HS-5 (cell line): Measurements from ENCODE around the gene ZNF267.
"Not testable (repeated sequence)": the region's sequence is repeated elsewhere in the genome, so short reads cannot be mapped to it uniquely, and the experiment has no call there.

ENCODE experiments used
- DNase-seq: peaks from one replicate; pipeline ENCODE4 v3.0.0-alpha.2; 2012; ENCODE audit warnings: low read depth

Gene ZNF267

DNA sequence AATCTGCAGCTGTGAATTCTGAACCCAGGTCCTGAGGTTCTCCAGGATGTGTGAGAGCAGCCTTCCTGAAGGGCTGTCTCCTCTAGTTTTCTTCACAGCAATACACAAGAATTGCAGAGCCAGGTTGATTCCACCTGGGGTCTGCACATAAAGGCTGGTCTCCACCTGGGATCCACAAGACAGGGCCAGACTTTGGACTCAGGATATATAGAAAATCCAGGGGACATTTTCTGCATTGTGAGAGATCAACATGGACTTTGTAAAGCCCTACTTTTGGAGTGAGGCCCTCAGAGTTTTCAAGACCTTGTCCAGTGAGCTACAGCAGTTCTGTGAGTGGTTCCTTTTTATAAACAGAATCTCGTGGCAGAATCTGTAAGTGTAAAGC is 6.3 kb downstream of the ZNF267 start:
- DNase-seq: no peak

DNA sequence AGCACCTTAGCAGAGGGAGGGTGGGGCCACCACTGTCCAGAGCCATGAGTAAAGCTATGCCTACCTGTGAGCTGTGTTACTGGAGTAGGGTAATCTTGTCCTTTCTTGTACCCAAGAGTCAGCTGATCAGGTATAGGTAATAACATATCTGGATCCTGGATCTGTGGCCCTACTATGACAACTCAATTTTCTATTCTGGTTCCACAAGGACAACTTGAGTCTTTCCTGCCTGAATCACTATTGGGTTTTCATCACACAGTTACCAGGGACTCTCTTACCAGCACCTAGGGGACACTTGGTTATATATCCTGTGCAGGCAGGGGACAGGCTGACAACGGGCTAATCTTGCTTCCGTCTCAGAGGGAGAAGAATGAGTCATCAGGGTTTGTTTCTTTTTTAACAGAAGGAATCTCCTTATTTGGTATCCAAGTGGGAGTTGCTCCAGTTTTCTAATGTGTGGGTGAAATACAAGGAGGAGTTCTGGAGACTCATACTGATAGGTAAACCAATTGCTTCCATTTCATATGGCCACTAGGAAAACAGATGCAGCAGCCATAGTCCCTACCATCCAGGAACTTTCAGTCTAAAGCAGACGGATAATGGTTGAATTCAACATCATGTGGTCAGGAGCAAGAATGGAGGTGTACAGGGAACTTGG is 6.8 kb downstream of the ZNF267 start:
- no peak for DNase-seq

DNA sequence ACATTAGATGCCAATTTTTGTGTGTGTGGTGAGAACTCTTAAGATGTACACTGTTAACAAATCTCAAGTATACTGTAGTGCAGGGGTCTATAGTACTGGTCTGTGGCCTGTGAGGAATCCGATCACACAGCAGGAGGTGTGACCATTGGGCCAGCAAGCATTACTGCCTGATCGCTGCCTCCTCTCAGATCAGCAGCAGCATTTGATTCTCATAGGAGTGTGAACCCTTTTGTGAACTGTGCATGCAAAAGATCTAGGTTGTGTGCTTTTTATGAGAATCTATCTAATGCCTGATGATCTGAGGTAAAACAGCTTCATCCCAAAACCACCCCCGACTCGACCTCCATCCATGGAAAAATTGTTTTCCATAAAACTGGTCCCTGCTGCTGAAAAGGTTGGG is 12.6 kb downstream of the ZNF267 start:
- DNase-seq: no peak

DNA sequence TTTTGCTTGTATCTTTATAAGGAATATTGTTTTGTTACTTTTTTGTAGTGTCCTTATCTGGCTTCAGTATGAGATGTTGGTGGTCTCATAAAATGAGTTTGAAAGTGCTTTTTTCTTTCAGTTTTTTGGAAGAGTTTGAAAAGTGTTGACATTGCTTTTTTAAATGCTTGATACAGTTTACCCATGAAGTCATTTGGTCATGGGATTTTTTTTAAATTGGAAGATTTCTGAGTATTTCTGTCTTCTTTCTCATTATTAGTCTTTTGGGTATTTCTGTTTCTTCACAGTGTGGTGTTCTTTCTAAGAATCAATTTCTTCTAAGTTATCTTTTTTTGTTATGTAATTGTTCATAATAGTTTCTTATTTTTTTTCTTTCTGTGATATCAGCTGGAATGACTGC is 15.1 kb downstream of the ZNF267 start:
- DNase-seq: no peak

DNA sequence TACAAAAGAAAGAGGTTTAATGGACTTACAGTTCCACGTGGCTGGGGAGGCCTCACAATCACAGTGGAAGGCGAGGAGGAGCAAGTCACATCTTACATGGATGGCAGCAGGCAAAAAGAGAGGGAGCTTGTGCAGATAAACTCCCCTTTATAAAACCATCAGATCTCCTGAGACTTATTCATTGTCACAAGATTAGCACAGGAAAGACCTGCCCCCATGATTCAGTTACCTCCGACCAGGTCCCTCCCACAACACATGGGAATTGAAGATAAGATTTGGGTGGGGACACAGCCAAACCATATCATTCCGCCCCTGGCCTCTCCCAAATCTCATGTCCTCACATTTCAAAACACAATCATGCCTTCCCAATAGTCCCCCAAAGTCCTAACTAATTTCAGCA is 18.5 kb downstream of the ZNF267 start:
- not testable (repeated sequence) for DNase-seq

DNA sequence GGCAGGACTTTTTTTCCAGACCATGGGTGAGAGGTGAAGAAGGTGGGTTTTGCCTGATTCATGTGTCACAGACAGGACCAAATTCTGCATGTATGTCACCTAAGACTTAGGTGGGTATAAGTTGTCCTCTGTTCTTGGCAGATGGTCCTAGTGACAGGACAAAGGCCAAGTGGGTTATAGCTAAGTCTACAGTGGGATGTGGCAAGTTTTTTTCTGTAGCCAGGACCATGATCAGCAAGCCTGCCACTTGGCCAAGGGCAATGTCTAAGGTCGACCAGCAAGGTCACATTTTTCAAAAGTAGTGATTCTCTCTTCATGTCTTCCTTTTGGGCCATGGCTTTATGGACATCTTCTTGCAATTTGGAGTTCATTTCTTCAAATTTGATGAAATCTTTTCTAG is 20.2 kb downstream of the ZNF267 start:
- DNase-seq: no peak

DNA sequence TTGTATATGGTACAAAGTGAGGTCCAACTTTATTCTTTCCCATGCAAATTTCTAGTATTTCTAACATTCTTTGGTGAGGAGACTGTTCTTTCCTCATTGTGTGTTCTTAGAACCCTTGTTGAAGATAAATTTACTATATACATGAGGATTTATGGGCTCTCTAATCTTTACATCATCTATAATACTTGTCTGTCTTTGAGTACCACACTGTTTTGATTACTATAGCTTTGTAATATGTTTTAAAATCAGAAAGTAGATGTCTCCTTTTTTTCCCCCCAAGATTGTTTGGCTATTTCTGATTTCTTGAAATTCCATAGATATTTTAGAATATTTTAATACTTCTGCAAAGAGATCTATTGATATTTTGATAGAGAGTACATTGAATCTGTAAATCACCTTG is 23.7 kb downstream of the ZNF267 start:
- DNase-seq: no peak

DNA sequence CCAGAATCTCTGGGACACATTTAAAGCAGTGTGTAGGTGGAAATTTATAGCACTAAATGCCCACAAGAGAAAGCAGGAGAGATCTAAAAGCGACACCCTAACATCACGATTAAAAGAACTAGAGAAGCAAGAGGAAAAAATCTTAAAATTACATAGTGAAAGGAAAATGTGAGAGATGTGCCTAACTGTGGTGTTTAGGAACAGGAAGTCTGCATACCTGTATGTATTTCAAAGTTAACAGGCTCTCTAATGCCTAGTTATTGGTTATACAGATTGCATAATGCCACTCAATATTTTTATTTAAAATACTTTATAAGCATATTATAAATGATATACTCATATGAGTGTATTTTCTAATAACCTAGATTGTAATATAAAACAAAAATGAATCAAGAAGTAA is 25.9 kb downstream of the ZNF267 start:
- no peak for DNase-seq

DNA sequence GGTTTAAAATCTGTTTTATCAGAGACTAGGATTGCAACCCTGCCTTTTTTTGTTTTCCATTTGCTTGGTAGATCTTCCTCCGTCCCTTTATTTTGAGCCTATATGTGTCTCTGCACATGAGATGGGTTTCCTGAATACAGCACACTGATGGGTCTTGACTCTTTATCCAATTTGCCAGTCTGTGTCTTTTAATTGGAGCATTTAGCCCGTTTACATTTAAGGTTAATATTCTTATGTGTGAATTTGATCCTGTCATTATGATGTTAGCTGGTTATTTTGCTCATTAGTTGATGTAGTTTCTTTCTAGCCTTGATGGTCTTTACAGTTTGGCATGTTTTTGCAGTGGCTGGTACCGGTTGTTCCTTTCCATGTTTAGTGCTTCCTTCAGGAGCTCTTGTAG is 31.0 kb downstream of the ZNF267 start:
- not testable (repeated sequence) for DNase-seq

DNA sequence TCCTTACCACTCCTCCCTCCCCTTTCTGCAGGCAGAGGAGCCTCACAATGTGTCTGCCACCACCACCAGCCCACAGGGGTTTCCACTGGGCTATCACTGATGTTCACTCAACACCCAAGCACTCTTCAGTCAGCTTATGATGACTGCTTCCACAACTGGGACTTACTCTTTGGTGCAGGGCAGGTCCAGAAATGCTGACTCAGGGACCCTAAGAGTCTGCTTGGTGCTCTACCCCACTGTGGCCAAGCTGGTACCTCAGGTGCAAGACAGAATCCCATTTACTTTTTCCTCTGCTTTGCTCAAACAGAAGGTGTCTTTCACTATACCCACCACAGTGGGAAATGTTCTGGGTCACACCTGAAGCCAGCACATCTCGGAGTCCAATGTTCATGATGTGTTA is 40.1 kb downstream of the ZNF267 start:
- no peak for DNase-seq

DNA sequence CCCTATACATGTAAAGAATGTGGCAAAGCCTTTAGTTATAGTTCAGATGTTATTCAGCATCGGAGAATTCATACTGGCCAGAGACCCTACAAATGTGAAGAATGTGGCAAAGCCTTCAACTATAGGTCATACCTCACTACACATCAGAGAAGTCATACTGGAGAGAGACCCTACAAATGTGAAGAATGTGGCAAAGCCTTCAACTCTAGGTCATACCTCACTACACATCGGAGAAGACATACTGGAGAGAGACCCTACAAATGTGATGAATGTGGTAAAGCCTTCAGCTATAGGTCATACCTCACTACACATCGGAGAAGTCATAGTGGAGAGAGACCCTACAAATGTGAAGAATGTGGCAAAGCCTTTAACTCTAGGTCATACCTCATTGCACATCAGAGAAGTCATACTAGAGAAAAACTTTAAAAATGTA is 42.5 kb downstream of the ZNF267 start:
- no peak for DNase-seq

DNA sequence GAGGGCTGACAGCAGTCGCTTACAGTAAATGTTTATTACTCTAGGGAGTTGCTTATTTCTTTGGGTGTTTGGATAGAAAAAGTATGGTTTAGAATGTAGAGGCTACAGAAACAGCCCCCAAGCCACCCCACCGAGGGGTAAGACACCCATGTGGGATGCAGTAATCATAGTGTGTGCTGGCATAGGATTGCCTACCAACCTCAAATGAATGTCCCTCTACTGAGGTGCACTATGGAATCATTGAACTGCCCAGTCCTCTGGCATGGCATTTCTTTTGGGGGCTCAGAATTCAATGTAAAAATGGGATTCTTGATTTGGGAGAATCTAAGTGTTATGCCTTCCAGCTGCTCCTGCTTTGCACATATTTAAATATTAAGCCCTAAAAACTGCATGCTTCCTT is 46.8 kb downstream of the ZNF267 start:
- DNase-seq: no peak

DNA sequence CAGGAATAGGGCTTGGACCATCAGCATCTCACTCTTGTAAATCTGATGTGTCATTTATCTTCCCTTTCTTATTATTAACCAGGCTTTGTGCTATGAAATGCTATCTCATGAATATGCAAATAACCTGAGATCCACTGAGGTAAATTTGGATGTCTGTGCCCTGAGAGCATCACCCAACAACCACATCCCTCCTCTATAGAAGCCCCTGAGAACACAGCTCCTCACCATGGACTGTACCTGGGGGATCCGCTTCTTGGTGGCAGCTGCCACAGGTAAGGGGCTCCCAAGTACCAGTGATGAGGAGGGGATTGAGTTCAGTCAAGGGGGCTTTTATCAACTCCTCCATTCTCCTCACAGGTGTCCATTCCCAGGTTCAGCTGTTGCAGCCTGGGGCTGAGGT is 78.2 kb downstream of the ZNF267 start:
- not testable (repeated sequence) for DNase-seq

DNA sequence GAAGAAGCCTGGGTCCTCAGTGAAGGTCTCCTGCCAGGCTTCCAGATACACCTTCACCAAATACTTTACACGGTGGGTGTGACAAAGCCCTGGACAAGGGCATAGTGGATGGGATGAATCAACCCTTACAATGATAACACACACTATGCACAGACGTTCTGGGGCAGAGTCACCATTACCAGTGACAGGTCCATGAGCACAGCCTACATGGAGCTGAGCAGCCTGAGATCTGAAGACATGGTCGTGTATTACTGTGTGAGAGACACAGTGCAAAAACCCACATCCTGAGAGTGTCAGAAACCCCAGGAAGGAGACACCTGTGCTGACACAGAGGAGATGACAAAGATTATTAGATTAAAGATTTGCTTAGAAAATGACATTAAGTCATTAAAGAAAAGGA is 78.6 kb downstream of the ZNF267 start:
- DNase-seq: not testable (repeated sequence)

DNA sequence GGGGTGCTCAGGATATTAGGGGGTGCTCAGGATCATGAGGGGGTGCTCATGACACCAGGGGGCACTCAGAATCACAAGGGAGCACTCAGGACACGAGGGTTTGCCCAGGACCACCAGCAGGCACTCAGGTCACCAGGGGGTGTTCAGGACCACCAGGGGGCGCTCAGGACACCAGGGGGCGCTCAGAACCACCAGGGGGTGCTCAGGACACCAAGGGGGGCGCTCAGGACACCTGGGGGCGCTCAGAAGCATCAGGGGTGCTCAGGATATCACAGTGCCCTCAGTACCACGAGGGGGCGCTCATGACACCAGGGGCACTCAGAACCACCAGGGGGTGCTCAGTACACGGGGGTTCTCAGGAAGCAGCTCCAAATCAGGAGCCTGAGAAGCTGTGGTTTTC is 82.6 kb downstream of the ZNF267 start:
- DNase-seq: not testable (repeated sequence)

DNA sequence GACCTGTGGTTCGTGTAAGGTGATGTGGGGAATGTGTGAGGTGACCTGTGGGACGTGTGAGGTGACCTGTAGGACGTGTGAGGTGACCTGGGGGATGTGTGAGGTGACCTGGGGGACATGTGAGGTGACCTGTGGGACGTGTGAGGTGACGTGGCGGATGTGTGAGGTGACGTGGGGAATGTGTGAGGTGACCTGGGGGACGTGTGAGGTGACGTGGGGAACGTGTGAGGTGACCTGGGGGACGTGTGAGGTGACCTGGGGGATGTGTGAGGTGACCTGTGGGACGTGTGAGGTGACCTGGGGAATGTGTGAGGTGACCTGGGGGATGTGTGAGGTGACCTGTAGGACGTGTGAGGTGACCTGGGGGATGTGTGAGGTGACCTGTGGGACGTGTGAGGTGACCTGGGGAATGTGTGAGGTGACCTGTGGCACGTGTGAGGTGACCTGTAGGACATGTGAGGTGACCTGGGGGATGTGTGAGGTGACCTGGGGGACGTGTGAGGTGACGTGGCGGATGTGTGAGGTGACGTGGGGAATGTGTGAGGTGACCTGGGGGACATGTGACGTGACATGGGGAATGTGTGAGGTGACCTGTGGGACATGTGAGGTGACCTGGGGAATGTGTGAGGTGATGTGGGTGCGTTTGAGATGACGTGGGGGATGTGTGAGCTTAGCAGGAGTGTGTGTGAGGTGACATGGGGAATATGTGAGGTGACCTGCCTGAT is 86.7 kb downstream of the ZNF267 start:
- DNase-seq: not testable (repeated sequence)
